RKO (cell line): ENCODE data around the gene KRTAP10-6.
"Not testable (repeated sequence)": the region's sequence is repeated elsewhere in the genome, so short reads cannot be mapped to it uniquely, and the experiment has no call there.

ENCODE experiments used
- DNase-seq: peaks from one replicate; pipeline ENCODE4 v3.0.0-alpha.2; 2016; ENCODE audit warnings: low spot score

The KRTAP10-6 gene

DNA sequence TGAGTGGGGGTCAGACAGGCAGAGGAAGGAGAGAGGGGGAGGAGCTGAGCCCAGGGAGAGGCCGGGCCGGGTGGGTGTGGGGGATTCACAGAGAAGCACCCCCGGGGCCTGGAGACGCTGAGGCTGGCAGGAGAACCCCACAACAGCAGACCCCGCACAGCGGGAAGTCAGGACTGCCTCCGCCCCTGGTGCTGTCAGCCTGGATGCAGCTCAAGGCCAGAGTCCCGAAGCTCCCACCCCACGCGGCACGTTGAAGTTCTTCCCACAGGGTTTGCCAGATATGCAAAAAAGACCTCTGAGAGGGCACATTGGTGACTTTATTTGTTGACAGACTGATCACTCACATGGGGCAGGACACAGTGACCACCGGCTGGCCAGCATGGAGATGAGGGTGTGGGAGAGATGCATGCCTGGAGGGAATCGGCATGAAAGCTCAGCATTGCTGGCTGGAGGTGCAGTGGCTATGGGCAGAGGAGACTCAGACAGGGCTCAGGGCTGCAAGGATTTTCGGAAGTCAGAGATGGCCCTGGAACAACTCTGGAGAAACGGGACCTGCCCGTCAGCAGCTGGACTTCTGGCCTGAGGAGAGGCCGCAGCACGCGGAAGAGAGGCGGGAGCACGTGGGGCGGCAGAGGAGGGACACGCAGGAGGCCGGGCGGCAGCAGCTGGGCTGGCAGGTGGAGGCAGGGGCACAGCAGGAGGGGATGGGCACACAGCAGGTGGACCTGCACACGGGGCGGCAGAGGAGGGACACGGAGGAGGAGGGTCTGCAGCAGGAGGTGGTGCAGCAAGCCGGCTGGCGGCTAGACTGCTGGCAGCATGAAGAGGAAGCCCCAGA, 34.6 kb downstream of the KRTAP10-6 start:
- DNase-seq = no peak

GRCh38 chr21:44556879-44557278, 35.4 kb downstream of the KRTAP10-6 start:
- DNase-seq = no peak

DNA sequence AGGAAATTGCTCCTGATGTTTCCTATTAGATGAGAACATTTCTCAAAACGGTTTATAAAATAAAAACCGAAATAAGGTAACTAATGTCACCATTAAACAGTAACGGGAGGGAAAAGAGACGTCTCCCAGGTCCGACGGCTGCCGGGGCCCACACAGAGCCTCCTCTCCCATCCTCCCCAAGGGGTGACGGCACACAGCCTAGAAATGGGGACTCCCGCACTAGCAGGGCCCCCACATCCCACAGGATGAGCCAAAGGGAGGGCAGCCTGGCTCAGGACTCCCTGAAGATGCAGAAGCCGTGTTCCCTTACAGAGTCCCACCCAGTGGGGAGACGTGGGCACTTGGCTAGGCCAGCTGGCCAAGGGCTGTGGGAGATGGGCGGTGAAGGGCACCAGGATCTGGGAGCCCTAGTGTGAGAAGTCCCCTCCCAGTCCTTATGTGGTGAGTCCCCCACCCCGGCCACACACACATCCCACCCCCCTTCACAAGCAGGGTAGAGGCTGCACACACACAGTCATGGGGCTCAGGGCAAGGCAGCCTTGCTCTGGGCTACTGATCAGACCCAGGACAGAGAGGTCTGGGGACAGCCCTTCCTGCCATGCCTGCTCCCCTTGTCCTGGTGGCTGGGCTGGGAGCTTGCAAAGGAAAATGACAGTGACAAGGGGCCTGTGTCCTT, 37.0 kb downstream of the KRTAP10-6 start:
- no peak for DNase-seq

DNA sequence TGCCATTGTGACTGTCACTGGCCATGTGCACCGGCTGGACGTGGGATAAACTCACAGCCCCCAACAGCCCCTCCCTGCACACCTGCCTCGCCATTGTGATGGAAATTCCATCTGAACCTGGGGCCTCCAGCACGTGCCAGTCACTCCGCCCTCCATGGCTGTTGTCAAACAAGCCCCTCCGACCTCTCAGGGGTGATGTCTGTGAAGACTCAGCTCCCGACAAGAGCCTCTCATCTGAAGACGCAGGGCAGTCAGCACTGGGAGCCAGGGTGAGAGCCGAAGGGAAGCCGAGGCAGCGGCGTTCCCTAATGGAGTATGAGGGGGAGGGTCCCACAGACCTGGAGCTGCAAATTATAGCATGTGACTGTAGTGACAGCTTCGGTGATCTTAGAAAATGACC, 39.6 kb downstream of the KRTAP10-6 start:
- no peak for DNase-seq

DNA sequence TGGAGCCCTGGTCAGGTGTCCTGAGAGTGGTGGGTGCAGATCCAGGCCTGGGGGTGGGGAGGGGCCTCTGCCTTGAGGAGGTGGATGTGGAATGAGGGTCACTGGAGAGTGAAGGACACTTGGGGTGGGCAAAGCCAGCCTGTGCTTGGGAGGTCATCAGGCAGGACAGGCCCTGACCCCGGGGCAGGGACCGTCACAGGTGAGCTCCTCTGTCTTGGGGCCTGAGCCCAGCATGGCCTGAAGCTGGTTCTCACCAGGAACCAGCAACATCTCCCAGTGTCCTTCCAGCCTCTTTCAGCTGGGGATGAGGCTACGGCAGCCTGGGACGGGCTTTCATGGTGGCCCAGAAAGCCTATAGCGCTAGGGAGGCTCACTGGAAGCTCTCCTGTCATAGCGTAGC, 40.2 kb downstream of the KRTAP10-6 start:
- DNase-seq = no peak

GRCh38 chr21:44551340-44551961, 40.9 kb downstream of the KRTAP10-6 start, which contains the start of gene KRTAP10-2:
Gene KRTAP10-2, minus strand, starts transcription at chr21:44551505. Its CDS starts 47 bp downstream, at chr21:44551458.
- no peak for DNase-seq

- DNase-seq = no peak
These were observed 41.5 kb downstream of the KRTAP10-6 start for GRCh38 chr21:44550807-44551206.

- not testable (repeated sequence) for DNase-seq
These were observed 42.0 kb downstream of the KRTAP10-6 start for GRCh38 chr21:44550285-44550684.

GRCh38 chr21:44549525-44550211, 42.6 kb downstream of the KRTAP10-6 start:
- no peak for DNase-seq

DNA sequence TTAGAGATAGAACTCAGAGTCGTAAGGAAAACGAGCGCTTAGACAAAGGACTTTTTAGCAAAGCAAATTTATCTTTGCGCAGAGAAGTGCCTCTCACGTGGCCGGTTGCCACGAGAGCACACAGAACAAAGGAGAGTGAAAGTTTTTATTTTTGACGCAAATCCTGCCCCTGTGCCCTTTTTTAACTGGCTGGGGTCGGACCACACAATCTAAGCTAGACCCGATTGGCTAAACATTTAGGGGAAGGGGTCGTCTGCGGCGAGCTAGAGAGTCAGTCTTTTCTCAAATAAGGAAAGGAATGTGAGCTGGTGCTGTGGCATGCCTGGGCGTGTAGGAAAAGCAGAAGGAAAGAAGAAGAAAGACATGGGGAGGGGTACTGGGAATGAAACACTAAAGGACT, 43.4 kb downstream of the KRTAP10-6 start:
- no peak for DNase-seq

DNA sequence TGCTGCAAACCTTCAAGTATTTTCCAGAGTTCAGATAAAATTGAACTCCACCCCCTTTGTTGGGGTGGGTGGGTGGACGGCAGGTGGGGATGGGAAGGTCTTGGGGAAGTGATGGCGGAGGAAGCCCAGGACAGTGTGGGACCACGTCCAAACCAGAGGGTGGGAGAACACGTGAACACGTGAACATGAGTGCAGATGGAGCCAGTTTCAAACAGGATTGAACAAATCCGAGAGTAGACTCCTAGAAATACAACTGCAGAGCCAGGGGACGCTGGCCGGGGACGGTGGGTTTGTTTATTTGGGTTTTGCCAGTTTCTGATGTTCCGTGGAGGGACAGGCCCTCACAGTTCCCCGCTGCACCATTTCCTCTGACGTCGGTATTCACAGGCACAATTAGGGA, 43.9 kb downstream of the KRTAP10-6 start:
- DNase-seq = no peak

GRCh38 chr21:44547656-44548331, 44.5 kb downstream of the KRTAP10-6 start:
- DNase-seq = no peak

DNA sequence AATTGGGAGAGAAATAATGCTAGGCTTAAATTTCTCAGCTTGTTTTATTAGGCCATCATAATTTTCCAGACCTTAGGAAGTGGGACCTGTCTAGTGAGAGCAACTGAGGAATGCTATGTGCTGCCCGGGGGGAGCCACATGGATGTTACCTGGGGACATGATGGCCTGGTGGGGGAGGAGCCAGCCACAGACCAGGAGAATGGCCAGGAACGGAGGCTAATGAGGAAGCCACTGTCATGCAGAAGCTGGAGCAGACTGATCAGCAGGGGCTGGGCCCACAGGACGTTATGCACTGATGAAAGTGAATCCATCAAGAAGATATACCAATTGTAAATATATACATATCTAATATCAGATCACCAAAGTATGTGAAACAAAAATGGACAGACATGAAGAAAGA, 47.7 kb downstream of the KRTAP10-6 start:
- DNase-seq = no peak

DNA sequence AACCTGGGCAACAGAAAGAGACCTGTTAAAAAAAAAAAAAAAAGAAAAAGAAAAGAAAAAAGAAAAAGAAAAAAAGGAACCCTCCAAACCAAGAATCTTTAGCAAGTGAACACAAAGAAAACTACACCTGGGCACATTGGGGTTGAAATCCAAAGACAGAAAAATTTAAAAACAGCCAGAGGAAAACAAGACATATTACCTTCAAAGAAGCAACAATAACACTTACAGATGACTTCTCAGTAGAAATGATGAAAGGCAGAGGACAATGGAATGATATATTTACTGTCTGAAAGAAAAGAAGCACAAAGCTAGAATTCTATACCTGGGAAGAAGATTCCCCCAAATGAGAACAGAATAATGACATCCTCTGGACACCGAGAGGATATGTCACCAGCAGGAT, 49.6 kb downstream of the KRTAP10-6 start:
- no peak for DNase-seq
